NT2/D1 (cell line): ENCODE results near the gene SALL3.
A peak's percentile ranks its signal among the peaks of the same experiment; 100 is the strongest.

Experiments
- DNase-seq: peaks from one replicate; pipeline ENCODE4 v3.0.0-alpha.2; 2011; ENCODE audit warnings: low read depth, low spot score
- H3K27me3 ChIP-seq: 2 replicates; pipeline ENCODE4 v1.6.0; 2011; ENCODE audit warnings: mild to moderate bottlenecking; ENCODE audit not compliant: insufficient read length, insufficient read depth
- H3K36me3 ChIP-seq: 2 replicates; pipeline ENCODE4 v1.6.1; 2011; ENCODE audit warnings: mild to moderate bottlenecking, low read length, mixed read lengths; ENCODE audit not compliant: insufficient read depth, insufficient read length
- H3K4me1 ChIP-seq: 2 replicates; pipeline ENCODE4 v1.5.1; 2011; ENCODE audit not compliant: insufficient read depth, insufficient read length
- H3K4me3 ChIP-seq: 2 replicates; pipeline ENCODE4 v1.5.1; 2011; ENCODE audit warnings: low read depth; ENCODE audit not compliant: insufficient read length
- H3K9ac ChIP-seq: 2 replicates; pipeline ENCODE4 v1.6.0; 2011; ENCODE audit warnings: low read depth; ENCODE audit not compliant: insufficient read length
- H3K9me3 ChIP-seq: 2 replicates; pipeline ENCODE4 v1.5.1; 2011; ENCODE audit warnings: mild to moderate bottlenecking, low read length; ENCODE audit not compliant: insufficient read depth
- SUZ12 ChIP-seq: IDR thresholded peaks from 2 replicates; pipeline ENCODE4 v1.6.1; 2011; ENCODE audit not compliant: insufficient read length, insufficient read depth; ENCODE audit errors: extremely low read depth
- YY1 ChIP-seq: IDR thresholded peaks from 2 replicates; pipeline ENCODE4 v1.6.1; 2011; ENCODE audit not compliant: insufficient read length, insufficient read depth
- ZNF274 ChIP-seq: IDR thresholded peaks from 2 replicates; pipeline ENCODE4 v1.6.1; 2011; ENCODE audit warnings: mild to moderate bottlenecking, low read depth, low read length

Gene SALL3

GRCh38 chr18:78981394-78981831 is 1.8 kb downstream of the SALL3 start:
- DNase-seq: no peak
- peak overlapping the region; percentile 97 for H3K9ac ChIP-seq

DNA sequence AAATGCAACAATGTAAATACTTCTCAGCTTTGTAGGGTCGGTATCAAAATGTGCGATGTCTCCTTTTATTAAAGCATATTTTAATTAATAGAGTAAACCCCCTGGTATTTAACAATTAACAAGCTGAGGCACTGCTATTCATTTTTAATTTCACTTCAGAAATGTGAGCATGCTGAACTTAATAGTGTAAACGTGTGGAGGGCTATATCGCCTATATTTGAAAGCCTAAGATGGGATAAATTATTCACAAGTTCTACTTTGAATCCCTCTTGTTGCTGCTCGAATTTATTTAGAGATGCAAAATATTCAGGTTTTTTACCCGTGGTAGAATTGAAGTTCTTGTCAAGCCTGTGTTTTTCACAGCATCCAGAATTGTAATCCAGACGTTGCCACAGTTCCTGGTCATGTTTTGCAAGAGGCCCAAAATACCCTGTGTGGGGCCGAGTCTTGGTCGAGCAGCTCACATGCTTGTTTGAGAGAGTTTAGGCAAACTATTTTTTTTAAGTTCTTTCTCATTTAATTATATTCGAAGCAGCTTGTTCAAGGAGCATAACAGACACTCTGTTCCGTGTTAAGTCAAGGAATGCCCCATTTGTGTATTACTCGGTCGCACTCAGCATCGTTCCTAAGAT is 2.5 kb downstream of the SALL3 start:
- DNase-seq: no peak
- peak overlapping the region; percentile 66 for H3K9ac ChIP-seq
- peaks cover 4% of the 10 kb centered on the region for H3K4me1 ChIP-seq
- H3K9me3 ChIP-seq: no peaks in the 10 kb centered on the region
- peak overlapping the region; percentile 84 for H3K4me3 ChIP-seq
- H3K27me3 ChIP-seq: peaks cover 7% of the 10 kb centered on the region
- peaks cover 11% of the 10 kb centered on the region for H3K36me3 ChIP-seq
- no peak for TF ChIP-seq ZNF274
- no peak for TF ChIP-seq YY1
- TF ChIP-seq SUZ12: no peak

More at GRCh38 chr18:78981394-78981831, 1.8 kb downstream of the SALL3 start:
- Histone ChIP-seq H3K27me3 (peaks cover 14% of the 10 kb centered on the region), H3K36me3 (peaks cover 13% of the 10 kb centered on the region), H3K4me3 (peak overlapping the region; percentile 84), H3K4me1 (peaks cover 6% of the 10 kb centered on the region), H3K9me3 (no peaks in the 10 kb centered on the region)
- TF ChIP-seq SUZ12: no peak

GRCh38 chr18:78983512-78983911 is 3.9 kb downstream of the SALL3 start:
- H3K27me3 ChIP-seq: no peaks in the 10 kb centered on the region
- no peak for DNase-seq
- no peaks in the 10 kb centered on the region for H3K9me3 ChIP-seq
- H3K36me3 ChIP-seq: peaks cover 11% of the 10 kb centered on the region
- TF ChIP-seq SUZ12: no peak
- TF ChIP-seq YY1: no peak
- TF ChIP-seq ZNF274: no peak
- peak overlapping the region; percentile 22 for H3K4me3 ChIP-seq
- H3K4me1 ChIP-seq: peaks cover 4% of the 10 kb centered on the region
- peak overlapping the region; percentile 53 for H3K9ac ChIP-seq

DNA sequence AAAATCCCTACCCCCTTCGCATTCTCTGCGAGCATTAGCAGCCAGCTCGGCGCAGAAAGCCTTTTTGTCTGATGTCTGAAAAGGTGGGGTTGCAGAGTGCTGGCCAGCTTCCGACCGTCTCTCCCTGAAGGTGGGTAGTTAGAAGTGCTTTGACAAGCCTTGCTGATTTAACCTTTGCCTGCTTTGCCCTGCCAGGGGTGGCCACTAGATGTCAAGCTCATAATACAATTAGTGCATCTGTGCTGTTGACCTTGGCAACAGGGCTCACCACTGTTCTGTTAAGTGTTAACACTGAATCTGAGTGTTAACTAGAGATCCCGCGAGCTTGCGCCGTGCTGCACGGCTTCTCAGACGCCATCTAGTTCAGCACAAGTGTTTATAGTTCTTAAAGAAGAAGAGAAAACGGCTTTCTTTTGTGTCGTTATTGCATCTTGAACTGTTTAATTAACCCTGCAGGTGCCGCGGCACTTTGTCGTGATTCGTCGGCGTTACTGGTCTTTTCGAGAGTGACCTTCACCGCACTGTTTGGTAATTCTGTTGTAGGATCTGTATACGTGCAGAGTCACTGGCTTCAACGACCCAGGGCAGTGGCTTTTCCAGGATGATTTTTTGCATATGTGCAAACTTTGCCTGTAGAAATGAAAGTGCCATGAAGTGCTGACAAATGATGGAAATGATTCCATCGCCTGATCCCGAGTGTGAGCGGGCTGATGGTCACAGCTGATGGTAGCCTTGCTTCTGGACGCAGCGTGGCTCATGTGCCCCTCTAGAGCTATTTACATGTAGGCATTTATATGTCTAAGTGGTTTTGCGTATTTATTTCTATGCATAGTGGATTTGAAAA is 5.5 kb downstream of the SALL3 start:
- H3K9ac ChIP-seq: peak overlapping the region; percentile 4
- no peak for TF ChIP-seq YY1
- TF ChIP-seq SUZ12: no peak
- no peak for TF ChIP-seq ZNF274

DNA sequence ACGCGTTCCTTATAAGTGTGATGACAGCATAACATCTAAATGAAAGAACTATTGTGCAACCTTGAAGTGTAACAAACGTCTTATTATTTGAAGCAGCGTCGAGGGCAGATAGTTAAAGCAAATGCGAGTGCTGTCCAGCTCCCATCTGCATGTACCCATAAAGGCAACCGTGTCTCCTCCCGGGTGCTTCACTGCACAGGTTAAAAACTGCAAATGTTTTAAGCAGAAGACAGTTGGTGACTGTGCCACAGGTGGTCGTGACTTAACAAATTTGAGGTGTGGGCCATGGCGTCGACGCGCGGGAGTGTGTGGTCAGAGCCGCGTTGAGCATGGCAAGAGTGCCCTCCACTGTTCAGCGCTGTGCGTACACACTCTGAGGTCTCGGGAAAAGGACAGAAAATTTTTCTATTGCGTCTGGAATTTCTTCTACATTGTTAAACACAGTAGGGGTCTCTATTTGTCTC is 6.4 kb downstream of the SALL3 start:
- Histone ChIP-seq H3K36me3 (peaks cover 11% of the 10 kb centered on the region), H3K4me1 (peaks cover 4% of the 10 kb centered on the region), H3K9me3 (no peaks in the 10 kb centered on the region), H3K9ac (no peak overlapping the region), H3K4me3 (no peak overlapping the region), H3K27me3 (no peaks in the 10 kb centered on the region)
- DNase-seq: no peak
- TF ChIP-seq SUZ12 (no peak), YY1 (no peak), ZNF274 (no peak)

More for the DNA sequence above, 5.5 kb downstream of the SALL3 start:
- Histone ChIP-seq H3K9me3 (no peaks in the 10 kb centered on the region), H3K4me3 (no peak overlapping the region), H3K36me3 (peaks cover 11% of the 10 kb centered on the region), H3K27me3 (no peaks in the 10 kb centered on the region), H3K4me1 (peaks cover 4% of the 10 kb centered on the region)
- no peak for DNase-seq

GRCh38 chr18:78991446-78991845 is 11.8 kb downstream of the SALL3 start:
- Histone ChIP-seq H3K9ac (no peak overlapping the region), H3K27me3 (no peaks in the 10 kb centered on the region), H3K4me3 (no peak overlapping the region), H3K9me3 (no peaks in the 10 kb centered on the region), H3K4me1 (peaks cover 8% of the 10 kb centered on the region), H3K36me3 (peaks cover 43% of the 10 kb centered on the region)
- TF ChIP-seq ZNF274 (no peak), YY1 (no peak), SUZ12 (no peak)
- no peak for DNase-seq
